Uterus (tissue), 4 donors: ENCODE results near the gene CAPN1. TPM values are rescaled to one million over a fixed set of nuclear protein-coding genes. Genes with fewer than 3 reads are reported as not detected.
"Not testable (repeated sequence)": the region's sequence is repeated elsewhere in the genome, so short reads cannot be mapped to it uniquely, and the experiment has no call there.

Experiments
- DNase-seq, 2 donors: peaks; one replicate each; pipeline ENCODE4 v3.0.0-alpha.2; 2019 to 2020
- H3K27ac ChIP-seq, 2 donors: fragments of 200-600 bp; sonication (generic); 1 replicate in 1 of 2; 2 replicates in 1 of 2; pipeline ENCODE4 v1.5.1; 2016 to 2018
- H3K27me3 ChIP-seq, 2 donors: fragments of 200-600 bp; sonication (generic); one replicate each; pipeline ENCODE4 v1.5.1; 2018 to 2019; ENCODE audit warnings: control low read depth in 1 of 2
- H3K36me3 ChIP-seq, 2 donors: fragments of 200-600 bp; sonication (generic); one replicate each; pipeline ENCODE4 v1.5.1; 2019; ENCODE audit warnings: control low read depth in 1 of 2
- H3K4me1 ChIP-seq, 2 donors: fragments of 200-600 bp; sonication (generic); one replicate each; pipeline ENCODE4 v1.5.1; 2018 to 2019; ENCODE audit warnings: control low read depth in 1 of 2
- H3K4me3 ChIP-seq, 2 donors: fragments of 200-600 bp; sonication (generic); 1 replicate in 1 of 2; 2 replicates in 1 of 2; pipeline ENCODE4 v1.5.1; 2018 to 2019; ENCODE audit warnings: mild to moderate bottlenecking in 1 of 2
- H3K9me3 ChIP-seq, 2 donors: fragments of 200-600 bp; sonication (generic); one replicate each; pipeline ENCODE4 v1.5.1; 2019; ENCODE audit warnings: control low read depth in 1 of 2
- POLR2A ChIP-seq, 2 donors: fragments of 450-650 bp; IDR thresholded peaks; one replicate each; pipeline ENCODE4 v1.6.1; 2016; ENCODE audit warnings: antibody characterized with exemption in 2 of 2, mild to moderate bottlenecking in 1 of 2, moderate library complexity in 1 of 2
- intact Hi-C: fragments of 100-400 bp; cut with DNase I; formaldehyde crosslinking; loops from one replicate; pipeline ENCODE4 v1.15.1; 2023; ENCODE audit warnings: low total_unique reads
- total RNA-seq, 4 donors: library from RNA; depleted of rRNA in 3 of 4; stranded (reverse); fragments of >200 nt in 3 of 4; gene quantifications; one replicate each; pipeline versions ENCODE4 v1.1.0 to v1.2.4, GENCODE V29; 2014 to 2023
- TF ChIP-seq, protein P1 (sequence below), 4 experiments: fragments of 200-600 bp in 2 of 4; fragments of 450-650 bp in 2 of 4; sonication (generic) in 2 of 4; IDR thresholded peaks; one replicate each; pipeline ENCODE4 v1.5.1; 2016 to 2019; ENCODE audit warnings: antibody characterized with exemption in 4 of 4, mild to moderate bottlenecking in 2 of 4, moderate library complexity in 1 of 4
- donor health status: DM: yes; HTN: yes; CAD: no.

CAPN1 gene
- total RNA-seq, 4 donors from 2014 or later: 122 to 174 (median 157) TPM

DNA sequence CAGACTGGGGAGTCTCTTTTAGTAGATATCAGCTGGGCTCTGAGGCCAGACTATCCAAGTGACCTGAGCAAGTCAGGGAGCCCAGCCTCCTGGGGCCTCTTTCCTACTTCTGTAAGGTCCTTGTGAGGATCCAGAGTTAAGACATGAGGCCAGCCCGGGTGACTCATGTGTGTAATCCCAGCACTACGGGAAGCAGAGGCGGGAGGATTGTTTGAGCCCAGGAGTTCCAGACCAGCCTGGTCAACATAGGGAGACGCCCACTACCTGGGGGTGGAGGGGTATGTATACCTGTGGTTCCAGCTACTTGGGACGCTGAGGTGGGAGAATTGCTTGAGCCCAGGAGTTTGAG is 43.2 kb downstream of the CAPN1 start:
- TF ChIP-seq POLR2A (IDR thresholded peaks at IDR 0.05): no peak
- TF ChIP-seq, protein P1, sequence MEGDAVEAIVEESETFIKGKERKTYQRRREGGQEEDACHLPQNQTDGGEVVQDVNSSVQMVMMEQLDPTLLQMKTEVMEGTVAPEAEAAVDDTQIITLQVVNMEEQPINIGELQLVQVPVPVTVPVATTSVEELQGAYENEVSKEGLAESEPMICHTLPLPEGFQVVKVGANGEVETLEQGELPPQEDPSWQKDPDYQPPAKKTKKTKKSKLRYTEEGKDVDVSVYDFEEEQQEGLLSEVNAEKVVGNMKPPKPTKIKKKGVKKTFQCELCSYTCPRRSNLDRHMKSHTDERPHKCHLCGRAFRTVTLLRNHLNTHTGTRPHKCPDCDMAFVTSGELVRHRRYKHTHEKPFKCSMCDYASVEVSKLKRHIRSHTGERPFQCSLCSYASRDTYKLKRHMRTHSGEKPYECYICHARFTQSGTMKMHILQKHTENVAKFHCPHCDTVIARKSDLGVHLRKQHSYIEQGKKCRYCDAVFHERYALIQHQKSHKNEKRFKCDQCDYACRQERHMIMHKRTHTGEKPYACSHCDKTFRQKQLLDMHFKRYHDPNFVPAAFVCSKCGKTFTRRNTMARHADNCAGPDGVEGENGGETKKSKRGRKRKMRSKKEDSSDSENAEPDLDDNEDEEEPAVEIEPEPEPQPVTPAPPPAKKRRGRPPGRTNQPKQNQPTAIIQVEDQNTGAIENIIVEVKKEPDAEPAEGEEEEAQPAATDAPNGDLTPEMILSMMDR (IDR thresholded peaks at IDR 0.05): no peak
- DNase-seq: peak; percentile 49 to 67
- no peaks in the 10 kb centered on the region for H3K36me3 ChIP-seq
- intact Hi-C loops: no loop called here
- H3K27me3 ChIP-seq: no peaks in the 10 kb centered on the region
- H3K27ac ChIP-seq: peak overlapping the region; percentile 72 to 78
- H3K4me3 ChIP-seq: no peak overlapping the region
- no peaks in the 10 kb centered on the region for H3K9me3 ChIP-seq
- no peaks in the 10 kb centered on the region for H3K4me1 ChIP-seq

DNA sequence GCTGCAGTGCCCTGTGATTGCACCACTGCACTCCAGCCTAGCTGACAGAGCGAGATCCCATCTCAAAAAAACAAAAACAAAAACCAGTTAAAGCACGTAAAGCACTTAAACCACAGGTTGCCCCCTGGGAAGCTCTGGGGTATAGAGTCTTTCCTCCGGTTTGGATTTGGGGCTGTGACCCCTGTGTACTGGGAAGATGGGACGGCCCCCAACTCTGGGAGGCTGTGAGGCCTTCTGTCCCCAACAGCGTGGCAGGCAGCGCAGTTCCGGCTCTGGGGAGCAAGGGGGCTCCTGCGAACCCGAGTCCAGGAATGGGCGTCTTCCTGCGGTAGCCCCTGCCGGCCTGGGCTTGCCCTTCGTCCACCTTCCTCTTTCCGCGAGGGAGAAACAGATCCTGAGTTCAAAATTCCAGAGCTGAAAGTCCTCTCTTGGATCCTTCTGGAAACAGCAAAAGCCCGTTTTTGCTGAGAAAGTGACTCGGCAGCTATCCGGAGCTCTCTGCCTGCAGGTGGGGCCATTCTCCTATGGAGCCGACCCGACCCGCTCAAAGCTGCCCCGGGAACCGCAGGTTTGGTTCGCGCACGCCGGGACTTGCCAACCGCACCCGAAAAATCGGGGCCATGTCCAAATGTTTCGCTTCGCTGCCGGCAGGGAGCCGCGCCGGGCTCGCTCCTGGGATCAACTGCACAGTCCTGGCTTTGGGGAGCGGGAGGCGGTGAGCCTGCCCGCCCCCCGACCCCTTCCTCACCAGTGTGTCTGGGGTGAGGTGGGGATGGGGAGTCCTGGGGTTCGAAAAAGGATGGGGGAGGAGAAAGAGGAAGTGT is 43.8 kb downstream of the CAPN1 start:
- H3K4me1 ChIP-seq: no peaks in the 10 kb centered on the region
- H3K9me3 ChIP-seq: no peaks in the 10 kb centered on the region
- H3K27me3 ChIP-seq: no peaks in the 10 kb centered on the region
- TF ChIP-seq, protein P1 (IDR thresholded peaks at IDR 0.05): peak; percentile 58 to 69 (median 63)
- no peak for TF ChIP-seq POLR2A (IDR thresholded peaks at IDR 0.05)
- H3K27ac ChIP-seq: peak overlapping the region; percentile 72 to 78
- peak overlapping the region; percentile 38 to 39 for H3K4me3 ChIP-seq
- DNase-seq: peak; percentile 71
- H3K36me3 ChIP-seq: no peaks in the 10 kb centered on the region
- intact Hi-C loops: no loop called here

DNA sequence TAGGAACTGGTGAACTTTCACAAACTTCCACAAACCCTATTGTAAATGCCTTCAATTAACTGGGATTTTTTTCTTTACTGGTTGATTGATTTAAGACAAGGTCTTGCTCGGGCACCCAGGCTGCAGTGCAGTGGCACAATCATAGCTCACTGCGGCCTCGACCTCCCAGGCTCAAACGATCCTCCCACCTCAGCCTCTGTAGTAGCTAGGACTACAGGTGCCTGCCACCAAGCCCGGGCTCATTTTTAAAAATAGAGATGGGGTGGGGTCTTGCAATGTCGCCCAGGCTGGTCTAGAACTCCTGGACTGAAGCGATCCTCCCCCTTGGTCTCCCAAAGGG is 44.3 kb downstream of the CAPN1 start:
- DNase-seq: no peak
- intact Hi-C loops: no loop called here
- H3K36me3 ChIP-seq: no peaks in the 10 kb centered on the region
- H3K4me1 ChIP-seq: no peaks in the 10 kb centered on the region
- H3K27me3 ChIP-seq: no peaks in the 10 kb centered on the region
- TF ChIP-seq, protein P1 (IDR thresholded peaks at IDR 0.05): no peak
- no peak for TF ChIP-seq POLR2A (IDR thresholded peaks at IDR 0.05)
- H3K4me3 ChIP-seq: peak overlapping the region; percentile 38 to 39
- H3K9me3 ChIP-seq: no peaks in the 10 kb centered on the region
- peak overlapping the region; percentile 72 to 78 for H3K27ac ChIP-seq

DNA sequence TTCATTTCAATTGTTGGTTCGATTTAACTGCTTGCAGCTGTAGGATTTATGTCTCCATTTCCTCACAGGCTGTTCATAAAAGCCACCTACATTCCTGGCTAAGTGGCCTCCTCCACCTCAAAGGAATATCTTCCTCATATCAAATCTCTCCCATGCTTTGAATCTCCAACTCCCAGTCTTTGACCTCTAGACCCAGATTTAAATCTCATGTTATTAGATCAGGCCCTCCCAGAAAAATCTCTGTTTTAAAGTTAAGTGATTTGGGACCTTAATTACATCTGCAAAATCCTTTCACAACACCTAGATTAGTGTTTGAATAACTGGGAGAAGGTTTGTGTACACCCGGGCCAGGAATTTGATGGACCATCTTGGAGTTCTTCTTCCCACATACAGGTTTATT is 46.2 kb downstream of the CAPN1 start:
- no peak for DNase-seq
- Histone ChIP-seq H3K27me3 (no peaks in the 10 kb centered on the region), H3K4me1 (no peaks in the 10 kb centered on the region), H3K27ac (no peak overlapping the region), H3K4me3 (no peak overlapping the region), H3K36me3 (no peaks in the 10 kb centered on the region), H3K9me3 (no peaks in the 10 kb centered on the region)
- intact Hi-C loops: no loop called here
- TF ChIP-seq, protein P1 (IDR thresholded peaks at IDR 0.05): no peak
- TF ChIP-seq POLR2A (IDR thresholded peaks at IDR 0.05): no peak

DNA sequence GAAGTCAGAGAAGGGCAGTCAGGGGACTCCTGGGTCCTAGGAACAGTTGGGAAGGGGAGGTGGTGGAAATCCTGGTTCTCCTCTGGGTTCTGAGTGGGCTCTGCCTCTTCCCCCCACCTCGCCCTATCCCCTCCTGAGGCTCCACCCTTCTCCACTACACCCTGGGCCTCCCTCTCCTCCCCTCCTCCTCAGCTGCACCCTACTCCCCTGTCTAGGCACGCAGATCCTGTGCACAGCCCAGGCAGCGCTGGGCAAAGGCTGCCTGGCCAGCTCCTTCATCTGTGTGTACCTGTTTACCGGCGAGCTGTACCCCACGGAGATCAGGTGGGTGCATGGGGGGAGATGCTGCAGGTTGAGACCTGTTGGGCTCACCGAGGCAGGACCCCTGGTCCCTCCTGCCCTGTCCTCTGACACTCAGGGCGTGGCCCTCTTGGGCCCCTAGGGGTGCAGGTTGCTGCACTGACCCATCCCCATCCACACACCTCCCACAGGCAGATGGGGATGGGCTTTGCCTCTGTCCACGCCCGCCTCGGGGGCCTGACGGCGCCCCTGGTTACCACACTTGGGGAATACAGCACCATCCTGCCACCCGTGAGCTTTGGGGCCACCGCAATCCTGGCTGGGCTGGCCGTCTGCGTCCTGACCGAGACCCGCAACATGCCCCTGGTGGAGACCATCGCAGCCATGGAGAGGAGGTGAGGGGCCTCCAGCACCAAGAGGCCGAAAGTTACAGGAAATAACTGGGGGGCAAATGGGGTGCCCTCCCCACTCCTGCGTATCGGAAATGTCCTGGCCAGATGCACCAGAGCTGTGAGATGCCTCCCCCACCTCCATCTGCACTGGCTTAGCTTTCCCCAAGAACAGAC is 54.7 kb downstream of the CAPN1 start:
- H3K4me3 ChIP-seq: no peak overlapping the region
- no peaks in the 10 kb centered on the region for H3K36me3 ChIP-seq
- H3K4me1 ChIP-seq: no peaks in the 10 kb centered on the region
- TF ChIP-seq POLR2A (IDR thresholded peaks at IDR 0.05): no peak
- TF ChIP-seq, protein P1 (IDR thresholded peaks at IDR 0.05): no peak
- no peak for DNase-seq
- no peaks in the 10 kb centered on the region for H3K9me3 ChIP-seq
- no peaks in the 10 kb centered on the region for H3K27me3 ChIP-seq
- no peak overlapping the region for H3K27ac ChIP-seq
- intact Hi-C loops: no loop called here

DNA sequence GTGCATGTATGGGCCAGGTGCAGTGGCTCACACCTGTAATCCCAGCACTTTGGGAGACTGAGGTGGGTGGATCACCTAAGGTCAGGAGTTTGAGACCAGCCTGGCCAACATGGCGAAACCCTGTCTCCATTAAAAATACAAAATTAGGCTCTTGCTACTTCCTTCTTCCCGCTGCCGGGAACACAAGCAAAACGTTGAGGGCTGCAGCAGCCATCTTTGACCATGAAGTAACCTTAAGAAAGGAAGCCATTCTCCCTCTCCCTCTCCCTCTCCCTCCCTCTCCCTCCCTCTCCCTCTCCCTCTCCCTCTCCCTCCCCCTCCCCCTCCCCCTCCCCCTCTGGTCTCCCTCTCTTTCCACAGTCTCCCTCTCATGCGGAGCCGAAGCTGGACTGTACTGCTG is 56.6 kb downstream of the CAPN1 start:
- H3K27me3 ChIP-seq, H3K4me1 ChIP-seq, H3K27ac ChIP-seq, H3K4me3 ChIP-seq, H3K36me3 ChIP-seq, H3K9me3 ChIP-seq, DNase-seq, intact Hi-C loops: not testable (repeated sequence)
